Karpas-422 (cell line): ENCODE measurements around the gene CASZ1. TPM values are rescaled to one million over a fixed set of nuclear protein-coding genes. Genes with fewer than 3 reads are reported as not detected.

Source experiments
- DNase-seq: peaks from one replicate; pipeline ENCODE4 v3.0.0-alpha.2; 2015
- H2AFZ ChIP-seq: fragments of 200-600 bp; sonication (generic); 2 replicates; pipeline ENCODE4 v1.6.1; 2014; ENCODE audit warnings: antibody characterized with exemption, low read length, mixed read lengths
- H3K27ac ChIP-seq: fragments of 200-600 bp; sonication (generic); 2 replicates; pipeline ENCODE4 v1.5.1; 2014; ENCODE audit warnings: mild to moderate bottlenecking, low read length, moderate library complexity
- H3K27me3 ChIP-seq: fragments of 200-600 bp; sonication (generic); 2 replicates; pipeline ENCODE4 v1.6.1; 2014; ENCODE audit warnings: low read length, mixed read lengths
- H3K36me3 ChIP-seq: fragments of 200-600 bp; sonication (generic); 2 replicates; pipeline ENCODE4 v1.6.1; 2014; ENCODE audit warnings: low read length, mixed read lengths; ENCODE audit not compliant: insufficient read depth
- H3K4me1 ChIP-seq: fragments of 200-600 bp; sonication (generic); 2 replicates; pipeline ENCODE4 v1.6.1; 2014; ENCODE audit warnings: mild to moderate bottlenecking, low read length, mixed read lengths
- H3K4me2 ChIP-seq: fragments of 200-600 bp; sonication (generic); 2 replicates; pipeline ENCODE4 v1.6.1; 2014; ENCODE audit warnings: low read length, low read depth, mild to moderate bottlenecking; ENCODE audit not compliant: poor library complexity, severe bottlenecking
- H3K4me3 ChIP-seq: fragments of 200-600 bp; sonication (generic); 2 replicates; pipeline ENCODE4 v1.5.1; 2014; ENCODE audit warnings: mild to moderate bottlenecking, antibody characterized with exemption, low read length, mixed read lengths
- H3K79me2 ChIP-seq: fragments of 200-600 bp; sonication (generic); 2 replicates; pipeline ENCODE4 v1.6.1; 2014; ENCODE audit warnings: mild to moderate bottlenecking, low read length, mixed read lengths
- H3K9ac ChIP-seq: fragments of 200-600 bp; sonication (generic); 2 replicates; pipeline ENCODE4 v1.6.0; 2014; ENCODE audit warnings: low read length
- H3K9me2 ChIP-seq: fragments of 200-600 bp; sonication (generic), shearing (Covaris generic); replicated peaks from 2 replicates; pipeline ENCODE4 v1.6.0; 2014; ENCODE audit warnings: mild to moderate bottlenecking, low read length, moderate library complexity; ENCODE audit not compliant: insufficient read depth
- H3K9me3 ChIP-seq: fragments of 300-700, 200-600 bp; sonication (generic); 2 replicates; pipeline ENCODE4 v1.6.1; 2014; ENCODE audit warnings: low read length, mixed read lengths
- H4K20me1 ChIP-seq: fragments of 200-600 bp; sonication (generic); 2 replicates; pipeline ENCODE4 v1.6.1; 2014; ENCODE audit warnings: mild to moderate bottlenecking, antibody characterized with exemption, low read length, low read depth; ENCODE audit not compliant: insufficient read depth
- total RNA-seq: library from RNA; depleted of rRNA; stranded (reverse); fragments of >200 nt; shearing (Covaris generic); gene quantifications from 2 replicates; pipeline ENCODE4 v1.2.3, GENCODE V29; 2014; ENCODE audit warnings: low replicate concordance

Gene CASZ1
- total RNA-seq, 1 experiment from 2014 or later, result 1.3 TPM

DNA sequence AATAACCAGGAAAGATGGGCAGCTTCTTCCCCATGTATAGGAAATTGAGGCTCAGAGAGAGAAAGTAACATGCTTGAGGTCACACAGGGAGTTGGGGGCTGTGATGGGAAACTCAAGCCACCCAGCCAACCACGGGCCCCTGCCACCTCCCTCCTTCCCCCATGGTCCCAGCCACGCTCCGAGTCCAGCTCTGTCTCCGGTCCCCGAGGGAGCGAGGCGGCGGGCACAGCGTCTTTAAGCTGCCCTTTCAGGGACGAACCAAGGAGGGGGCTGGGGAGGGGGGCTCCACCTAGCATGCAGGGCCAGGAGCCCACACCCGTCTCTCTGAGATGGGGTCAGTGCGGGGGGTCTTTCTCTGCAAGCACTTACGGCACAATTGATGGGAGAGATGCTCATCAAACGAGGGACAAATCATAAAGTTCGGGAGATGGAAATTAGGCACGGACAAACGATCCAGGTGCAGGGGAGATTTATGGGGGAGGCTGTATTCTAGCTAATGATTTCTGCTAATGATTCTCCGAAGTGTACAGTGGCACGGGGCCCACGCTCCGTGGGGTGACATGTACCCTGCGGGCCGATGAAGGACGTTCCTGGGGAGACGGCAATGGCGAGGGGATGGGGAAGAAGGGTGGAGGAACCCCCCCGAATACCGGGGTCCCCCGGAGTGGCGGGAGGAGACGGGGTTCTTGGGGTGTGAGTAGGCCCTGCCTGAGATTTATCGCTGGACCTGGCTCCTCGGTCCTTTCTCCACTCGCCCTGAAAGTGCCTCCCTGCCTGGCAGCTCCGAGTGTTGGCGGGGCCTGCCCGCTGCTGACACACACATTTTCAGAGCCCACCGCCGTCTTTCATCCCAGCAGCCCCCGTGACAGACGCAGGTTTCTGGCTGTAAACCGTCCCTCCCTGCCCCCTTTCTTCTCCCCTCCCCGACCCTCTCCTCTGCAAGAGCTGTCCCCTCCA, 31.2 kb upstream of the CASZ1 start:
- no peak overlapping the region for H3K9ac ChIP-seq
- H3K4me3 ChIP-seq, result no peak overlapping the region
- no peaks in the 10 kb centered on the region for H3K79me2 ChIP-seq
- no peak overlapping the region for H3K4me2 ChIP-seq
- DNase-seq, result no peak
- H3K36me3 ChIP-seq, result no peaks in the 10 kb centered on the region
- no peaks in the 10 kb centered on the region for H4K20me1 ChIP-seq
- H3K9me2 ChIP-seq, result no peaks in the 10 kb centered on the region
- no peak overlapping the region for H2AFZ ChIP-seq
- no peaks in the 10 kb centered on the region for H3K9me3 ChIP-seq
- no peaks in the 10 kb centered on the region for H3K27me3 ChIP-seq
- H3K4me1 ChIP-seq, result peaks cover 12% of the 10 kb centered on the region
- no peak overlapping the region for H3K27ac ChIP-seq

DNA sequence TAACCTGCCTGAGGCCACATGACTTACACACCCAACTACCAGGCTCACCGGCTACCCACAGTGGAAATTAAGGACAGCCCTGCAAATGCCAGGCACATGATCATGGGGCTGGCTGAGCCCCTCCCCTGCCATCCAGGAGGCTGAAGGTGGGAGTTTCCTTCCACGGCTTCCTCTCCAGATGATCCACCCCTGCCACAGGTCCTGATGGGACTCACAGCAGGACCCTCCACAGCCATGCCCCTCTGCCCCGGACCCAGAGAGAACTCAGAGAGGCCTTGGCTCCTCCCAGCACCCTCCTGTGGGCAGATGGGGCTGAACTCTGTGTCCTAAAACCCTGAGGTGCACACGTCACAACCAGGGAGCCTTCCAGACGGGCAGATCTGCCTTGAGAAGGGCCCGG, 29.1 kb upstream of the CASZ1 start:
- H4K20me1 ChIP-seq, result no peaks in the 10 kb centered on the region
- no peak overlapping the region for H2AFZ ChIP-seq
- no peak overlapping the region for H3K27ac ChIP-seq
- H3K9me2 ChIP-seq, result no peaks in the 10 kb centered on the region
- H3K36me3 ChIP-seq, result no peaks in the 10 kb centered on the region
- H3K27me3 ChIP-seq, result no peaks in the 10 kb centered on the region
- DNase-seq, result no peak
- peaks cover 5% of the 10 kb centered on the region for H3K4me1 ChIP-seq
- no peak overlapping the region for H3K4me2 ChIP-seq
- no peak overlapping the region for H3K4me3 ChIP-seq
- no peaks in the 10 kb centered on the region for H3K9me3 ChIP-seq
- H3K79me2 ChIP-seq, result no peaks in the 10 kb centered on the region
- H3K9ac ChIP-seq, result no peak overlapping the region

DNA sequence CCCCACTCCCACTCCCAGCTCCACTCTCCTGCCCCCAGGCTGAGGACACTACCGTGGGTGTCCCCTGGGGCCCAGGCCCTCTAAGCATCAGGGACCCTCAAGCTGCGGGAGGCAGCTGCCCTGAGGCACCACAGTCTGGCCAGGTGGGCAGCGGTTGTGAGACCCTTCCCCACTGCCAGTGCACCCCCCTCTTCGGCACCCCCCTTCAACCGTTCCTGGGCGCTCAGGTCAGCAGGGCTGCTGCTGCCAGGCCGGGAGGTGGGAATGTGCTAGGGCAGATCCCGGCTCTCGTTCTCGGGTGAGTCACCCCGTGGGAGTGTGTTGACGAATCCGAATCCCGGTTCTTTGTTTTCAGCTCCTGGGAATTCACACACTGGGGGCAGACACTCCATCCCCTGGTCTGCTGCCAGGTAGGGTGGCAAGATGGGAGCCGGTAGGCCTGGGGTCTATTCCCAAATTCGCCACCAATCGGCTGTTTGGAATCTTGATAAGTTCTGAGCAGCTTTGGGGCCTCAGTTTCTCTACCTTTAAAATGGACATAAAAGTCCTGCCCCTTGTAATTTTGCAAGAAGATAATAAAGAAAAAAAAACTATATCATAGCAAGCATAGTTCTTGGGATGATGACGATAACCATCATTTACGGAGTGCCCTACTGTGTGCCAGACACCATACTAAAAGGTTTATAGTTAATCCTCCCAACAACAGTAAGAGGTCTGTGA, 28.5 kb upstream of the CASZ1 start:
- H3K27me3 ChIP-seq, result no peaks in the 10 kb centered on the region
- H3K4me2 ChIP-seq, result no peak overlapping the region
- H3K9me2 ChIP-seq, result no peaks in the 10 kb centered on the region
- no peaks in the 10 kb centered on the region for H3K9me3 ChIP-seq
- no peak overlapping the region for H3K27ac ChIP-seq
- no peaks in the 10 kb centered on the region for H4K20me1 ChIP-seq
- no peaks in the 10 kb centered on the region for H3K79me2 ChIP-seq
- H3K4me1 ChIP-seq, result no peaks in the 10 kb centered on the region
- H3K36me3 ChIP-seq, result no peaks in the 10 kb centered on the region
- no peak overlapping the region for H3K4me3 ChIP-seq
- DNase-seq, result no peak
- no peak overlapping the region for H3K9ac ChIP-seq
- H2AFZ ChIP-seq, result no peak overlapping the region

DNA sequence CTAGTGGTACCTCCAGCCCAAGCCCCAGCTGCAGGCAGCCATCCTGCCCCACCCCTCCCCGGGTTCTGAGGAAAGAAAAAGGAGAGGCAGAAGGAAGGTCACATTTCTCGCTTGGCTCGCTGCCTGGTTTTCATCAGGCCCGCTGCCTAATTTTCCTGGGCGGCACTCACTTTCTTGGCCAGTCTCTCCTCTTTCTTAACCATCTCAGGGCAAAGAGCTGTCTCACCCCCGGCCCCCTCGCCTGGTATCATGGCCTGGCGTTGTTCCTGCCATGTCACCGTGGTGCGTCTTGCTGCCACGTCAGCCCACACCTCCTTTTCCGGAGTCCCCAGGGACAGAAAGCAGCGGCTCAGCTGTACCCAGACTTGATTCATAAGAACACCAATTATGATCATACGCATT, 26.6 kb upstream of the CASZ1 start:
- no peaks in the 10 kb centered on the region for H3K9me3 ChIP-seq
- no peaks in the 10 kb centered on the region for H3K9me2 ChIP-seq
- H2AFZ ChIP-seq, result no peak overlapping the region
- H3K4me3 ChIP-seq, result no peak overlapping the region
- H3K4me1 ChIP-seq, result no peaks in the 10 kb centered on the region
- no peaks in the 10 kb centered on the region for H4K20me1 ChIP-seq
- DNase-seq, result no peak
- H3K27me3 ChIP-seq, result no peaks in the 10 kb centered on the region
- H3K9ac ChIP-seq, result no peak overlapping the region
- H3K36me3 ChIP-seq, result no peaks in the 10 kb centered on the region
- no peak overlapping the region for H3K27ac ChIP-seq
- H3K79me2 ChIP-seq, result no peaks in the 10 kb centered on the region
- no peak overlapping the region for H3K4me2 ChIP-seq

DNA sequence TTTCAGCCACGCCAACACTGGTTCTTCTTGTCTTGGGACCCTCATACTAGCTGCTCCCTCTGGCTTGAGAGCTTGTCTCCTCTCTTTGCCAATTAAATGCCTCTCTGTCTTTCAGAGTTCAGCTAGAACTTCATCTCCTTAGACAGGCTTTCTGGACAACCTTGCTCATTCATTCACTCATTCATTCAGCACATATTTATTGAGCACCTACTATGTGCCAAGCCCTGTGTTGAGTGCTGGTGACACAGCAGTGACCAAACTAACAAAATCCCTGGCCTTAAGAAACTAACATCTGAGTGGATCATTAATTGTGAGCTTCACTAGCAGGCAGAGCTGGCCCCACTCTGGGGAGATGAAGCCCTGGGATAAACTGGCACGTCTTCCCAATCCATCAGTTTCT, 24.9 kb upstream of the CASZ1 start:
- no peak overlapping the region for H3K4me2 ChIP-seq
- H3K27me3 ChIP-seq, result no peaks in the 10 kb centered on the region
- no peak overlapping the region for H2AFZ ChIP-seq
- H3K4me3 ChIP-seq, result no peak overlapping the region
- H3K27ac ChIP-seq, result no peak overlapping the region
- no peaks in the 10 kb centered on the region for H3K79me2 ChIP-seq
- H3K36me3 ChIP-seq, result no peaks in the 10 kb centered on the region
- no peaks in the 10 kb centered on the region for H4K20me1 ChIP-seq
- no peaks in the 10 kb centered on the region for H3K9me2 ChIP-seq
- DNase-seq, result no peak
- no peaks in the 10 kb centered on the region for H3K4me1 ChIP-seq
- no peak overlapping the region for H3K9ac ChIP-seq
- H3K9me3 ChIP-seq, result no peaks in the 10 kb centered on the region

DNA sequence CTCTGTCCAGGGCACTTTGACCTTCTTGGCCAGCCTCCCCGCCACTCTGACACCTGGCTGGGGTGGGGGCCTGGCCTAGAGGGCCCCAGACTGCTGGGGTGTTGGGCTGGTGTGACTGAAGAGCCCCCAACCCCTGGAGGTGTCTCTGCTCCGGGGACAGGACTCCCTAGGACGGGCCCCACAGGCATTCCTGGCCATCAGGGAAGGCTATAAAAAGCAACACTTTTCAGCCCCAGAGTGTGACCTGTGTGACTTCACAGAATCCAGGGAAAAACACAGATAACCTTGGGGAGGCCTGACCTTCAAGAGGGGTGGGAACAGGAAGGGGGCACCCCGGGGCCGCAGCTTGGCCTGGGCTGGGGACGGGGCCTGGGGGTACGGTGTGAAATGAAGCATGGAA, 24.0 kb upstream of the CASZ1 start:
- H3K4me1 ChIP-seq, result no peaks in the 10 kb centered on the region
- no peaks in the 10 kb centered on the region for H4K20me1 ChIP-seq
- H3K9me3 ChIP-seq, result no peaks in the 10 kb centered on the region
- no peaks in the 10 kb centered on the region for H3K79me2 ChIP-seq
- no peak overlapping the region for H3K4me2 ChIP-seq
- H3K9me2 ChIP-seq, result no peaks in the 10 kb centered on the region
- H3K27me3 ChIP-seq, result no peaks in the 10 kb centered on the region
- H3K9ac ChIP-seq, result no peak overlapping the region
- no peak overlapping the region for H3K4me3 ChIP-seq
- no peaks in the 10 kb centered on the region for H3K36me3 ChIP-seq
- H3K27ac ChIP-seq, result no peak overlapping the region
- H2AFZ ChIP-seq, result no peak overlapping the region
- DNase-seq, result no peak

DNA sequence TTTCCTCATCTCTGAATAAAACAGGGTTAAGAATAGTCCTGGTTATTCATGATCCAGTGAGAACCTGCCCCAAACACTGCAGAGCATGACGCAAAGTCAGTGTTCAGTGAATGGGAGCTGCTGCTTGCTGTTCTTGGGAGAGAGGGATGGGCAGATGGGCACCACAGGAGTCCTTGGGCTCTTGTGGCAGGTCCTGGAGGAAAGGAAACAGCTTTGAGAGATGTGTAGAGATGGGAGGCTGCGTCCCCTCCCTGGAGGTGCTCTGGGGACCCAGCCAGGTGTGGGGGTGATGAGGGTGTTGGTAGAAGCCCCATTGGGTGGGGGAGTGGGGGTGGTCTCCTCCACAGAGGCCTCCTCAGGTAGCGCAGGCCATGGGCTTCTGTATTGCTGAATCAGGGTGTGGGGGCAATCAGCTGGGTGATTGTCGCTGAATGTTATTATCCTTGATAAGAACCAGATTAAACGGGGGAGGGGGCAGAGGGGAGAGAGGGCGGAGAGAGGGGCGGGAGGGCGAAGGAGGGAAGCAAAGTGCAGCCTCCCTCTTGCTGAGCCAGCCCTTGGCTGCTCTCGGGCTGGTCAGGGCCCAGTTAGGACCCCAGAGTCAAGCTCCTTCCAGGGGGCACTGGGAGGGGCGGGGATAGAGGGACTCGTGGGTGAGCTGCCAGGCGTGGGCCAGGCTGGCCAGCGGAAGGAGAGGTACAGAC, 22.9 kb upstream of the CASZ1 start:
- H3K36me3 ChIP-seq, result no peaks in the 10 kb centered on the region
- no peak overlapping the region for H2AFZ ChIP-seq
- no peak overlapping the region for H3K9ac ChIP-seq
- H4K20me1 ChIP-seq, result no peaks in the 10 kb centered on the region
- no peak overlapping the region for H3K4me2 ChIP-seq
- no peaks in the 10 kb centered on the region for H3K79me2 ChIP-seq
- no peak overlapping the region for H3K4me3 ChIP-seq
- H3K27me3 ChIP-seq, result no peaks in the 10 kb centered on the region
- no peaks in the 10 kb centered on the region for H3K9me2 ChIP-seq
- no peaks in the 10 kb centered on the region for H3K4me1 ChIP-seq
- H3K27ac ChIP-seq, result no peak overlapping the region
- DNase-seq, result no peak
- H3K9me3 ChIP-seq, result no peaks in the 10 kb centered on the region
